Measurements from ENCODE around the gene CRADD.
"Not testable (repeated sequence)": the region's sequence is repeated elsewhere in the genome, so short reads cannot be mapped to it uniquely, and the experiment has no call there.

The CRADD gene

DNA sequence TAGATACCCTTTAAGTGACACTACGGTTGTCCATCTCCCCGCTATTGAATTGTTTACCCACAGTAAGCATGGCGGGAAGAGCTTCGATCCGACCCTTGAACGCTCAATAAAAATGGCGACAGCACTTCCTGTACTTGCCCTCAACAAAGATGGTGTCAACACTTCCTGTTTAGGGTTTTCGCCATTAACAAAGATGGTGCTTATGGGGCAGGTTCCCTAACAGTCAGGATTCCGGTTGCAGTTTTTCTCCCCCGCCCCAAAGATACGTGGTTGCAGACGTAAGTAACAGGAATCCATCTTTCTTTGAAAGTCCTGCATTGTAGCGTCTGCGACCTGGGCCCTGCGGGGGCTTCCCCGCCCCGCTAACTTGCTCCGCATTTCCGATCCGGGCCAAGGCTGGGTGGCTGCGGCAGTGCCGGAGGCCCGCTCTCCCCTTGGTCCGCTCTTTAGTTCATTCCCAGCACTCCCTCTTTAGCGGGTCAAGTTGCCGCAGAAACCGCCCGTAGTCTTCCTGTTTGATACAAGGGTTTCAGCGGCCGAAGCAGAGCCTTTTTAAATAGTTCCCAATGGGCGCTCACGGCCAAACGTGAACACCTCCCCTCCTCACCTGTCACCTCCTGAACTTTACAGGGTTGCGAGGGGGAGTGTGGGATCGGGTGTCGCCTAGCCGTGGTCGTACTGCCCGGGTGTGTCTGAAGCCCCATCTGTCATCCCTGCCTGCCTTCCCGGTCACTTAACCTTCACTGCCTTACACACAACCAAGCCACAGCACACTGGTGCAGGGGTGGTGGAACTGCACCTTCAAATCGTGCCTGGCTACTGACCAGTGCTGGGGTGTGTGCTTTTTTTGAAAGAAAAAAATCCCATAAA lies at the start of gene CRADD:
Gene CRADD (plus strand): TSS at position 181 of the 870 bp plus-strand sequence.
- peak; percentile 99 for DNase-seq

DNA sequence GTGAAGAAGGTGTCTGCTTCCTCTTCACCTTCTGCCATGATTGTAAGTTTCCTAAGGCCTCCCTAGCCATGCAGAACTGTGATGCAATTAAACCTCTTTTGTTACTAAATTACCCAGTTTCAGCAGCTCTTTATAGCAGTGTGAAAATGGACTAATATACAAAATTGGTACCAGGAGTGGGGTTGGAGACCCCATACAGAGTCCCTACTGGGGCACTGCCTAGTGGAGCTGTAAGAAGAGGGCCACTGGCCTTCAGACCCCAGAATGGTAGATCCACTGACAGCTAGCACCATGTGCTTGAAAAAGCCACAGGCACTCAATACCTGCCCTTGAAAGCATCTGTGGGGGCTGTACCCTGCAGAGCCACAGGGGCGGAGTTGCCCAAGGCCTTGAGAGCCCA lies 44.8 kb upstream of the CRADD start:
- no peak for DNase-seq

DNA sequence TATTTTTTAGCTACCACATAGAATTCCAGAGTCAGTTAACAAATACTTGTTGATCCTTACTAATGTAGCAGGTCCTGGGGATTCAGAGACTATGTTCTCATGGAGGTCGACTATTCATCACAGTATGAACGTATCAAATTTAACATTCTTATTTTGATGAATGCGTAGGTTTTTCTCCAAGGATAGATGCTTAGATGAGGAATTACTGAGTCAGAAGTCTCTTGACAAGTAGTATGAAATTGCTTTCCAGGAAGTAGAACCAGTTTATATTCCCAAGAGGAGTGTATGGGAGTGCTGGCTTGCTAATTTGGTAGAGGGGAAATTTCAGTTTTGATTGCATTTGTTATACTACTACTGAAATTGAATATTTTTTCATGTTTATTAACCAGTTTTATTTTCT lies 42.8 kb upstream of the CRADD start:
- no peak for DNase-seq

DNA sequence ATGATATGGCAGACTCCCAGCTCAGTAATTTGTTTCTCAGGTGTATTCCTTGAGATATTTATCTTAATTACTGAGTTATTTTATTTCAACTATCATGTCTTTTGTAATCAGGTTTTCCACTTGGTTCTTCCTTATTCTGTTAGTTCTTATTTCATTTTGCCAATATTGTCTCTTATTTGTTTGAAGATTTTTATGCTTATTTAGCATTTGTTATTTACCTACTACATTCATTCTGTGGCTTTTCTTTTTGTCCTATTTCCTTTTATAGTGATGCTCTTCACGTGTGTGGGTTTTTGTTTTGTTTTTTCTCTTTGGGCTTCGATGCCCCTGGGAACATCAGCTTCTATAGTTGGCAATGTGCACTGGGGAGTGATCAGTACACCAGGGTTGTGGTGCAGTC lies 40.5 kb upstream of the CRADD start:
- DNase-seq: no peak

DNA sequence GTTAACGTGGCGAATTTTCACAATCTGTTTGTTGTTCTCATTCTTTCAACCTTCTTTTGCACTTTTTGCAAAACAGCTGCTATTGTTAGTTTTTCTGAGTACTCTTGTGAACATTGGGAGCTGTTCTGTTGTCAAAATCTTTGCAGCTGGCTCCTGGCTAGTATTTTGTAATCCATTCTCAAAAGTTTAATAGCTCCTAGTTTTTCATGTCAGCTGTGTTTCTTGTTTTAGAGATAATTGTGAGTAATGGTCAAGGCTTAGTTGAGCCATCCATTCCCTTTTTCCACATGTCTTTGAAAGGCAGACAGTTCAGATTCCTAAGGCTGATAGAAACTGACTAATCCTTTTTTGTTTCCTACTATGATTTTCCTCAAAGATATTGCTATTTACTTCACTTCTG lies 39.1 kb upstream of the CRADD start:
- no peak for DNase-seq

DNA sequence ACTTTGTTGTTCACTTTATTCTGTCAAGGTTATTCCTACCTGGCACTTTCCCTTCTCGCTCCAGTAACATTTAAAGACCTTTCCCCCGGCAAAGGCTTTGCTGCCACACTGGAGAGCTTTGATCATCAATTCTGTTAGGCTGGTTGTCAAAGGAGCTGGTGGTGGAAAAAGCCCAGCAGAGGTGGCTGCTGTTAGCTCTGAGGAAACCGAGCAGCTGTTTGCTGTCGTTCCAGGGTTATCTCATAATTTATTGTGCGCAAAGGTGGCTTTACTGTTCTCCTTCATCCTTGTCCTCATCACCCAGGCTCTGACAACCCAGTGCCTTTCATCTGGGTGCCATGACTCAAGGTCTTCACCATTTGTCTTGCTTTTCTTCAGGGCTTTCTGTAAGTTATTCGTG lies 38.2 kb upstream of the CRADD start:
- DNase-seq: no peak

DNA sequence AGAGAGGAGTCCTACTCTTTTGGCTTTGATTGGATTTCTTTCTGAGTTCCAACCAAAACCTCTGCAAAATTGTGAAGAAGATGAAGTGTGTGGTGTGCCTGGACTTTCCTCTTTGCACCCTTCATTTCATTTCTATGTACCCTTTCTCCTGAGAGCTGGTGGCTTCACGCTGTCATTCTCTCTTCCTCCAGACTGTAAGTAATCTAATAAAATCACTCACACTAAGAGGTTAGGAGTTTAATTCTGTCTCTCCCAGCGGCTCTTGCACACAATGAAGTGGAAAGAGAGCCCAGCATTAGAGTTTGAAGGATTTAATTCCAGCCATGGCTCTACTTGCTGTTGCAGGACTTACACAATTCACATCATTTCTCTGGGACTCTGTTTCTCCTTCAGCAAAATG lies 37.8 kb upstream of the CRADD start:
- DNase-seq: no peak

DNA sequence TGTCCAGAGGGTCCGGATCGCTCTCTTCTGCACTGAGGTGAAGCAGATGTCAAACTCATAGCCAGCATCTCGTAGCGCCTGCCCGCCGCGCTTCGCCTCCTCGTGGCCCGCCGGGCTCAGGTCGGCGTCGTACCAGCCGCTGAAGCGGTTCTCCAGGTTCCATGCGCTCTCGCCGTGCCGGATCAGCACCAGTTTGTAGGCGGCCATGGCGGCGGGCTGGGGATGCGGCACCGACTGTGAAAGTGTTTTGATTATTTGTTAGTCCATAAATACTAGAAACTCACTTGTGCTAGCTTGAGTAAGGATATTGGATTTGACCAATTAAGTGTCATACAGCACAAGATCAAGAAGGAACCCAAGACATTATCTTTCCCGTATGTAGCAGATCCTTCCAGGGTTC lies 35.8 kb upstream of the CRADD start:
- not testable (repeated sequence) for DNase-seq

DNA sequence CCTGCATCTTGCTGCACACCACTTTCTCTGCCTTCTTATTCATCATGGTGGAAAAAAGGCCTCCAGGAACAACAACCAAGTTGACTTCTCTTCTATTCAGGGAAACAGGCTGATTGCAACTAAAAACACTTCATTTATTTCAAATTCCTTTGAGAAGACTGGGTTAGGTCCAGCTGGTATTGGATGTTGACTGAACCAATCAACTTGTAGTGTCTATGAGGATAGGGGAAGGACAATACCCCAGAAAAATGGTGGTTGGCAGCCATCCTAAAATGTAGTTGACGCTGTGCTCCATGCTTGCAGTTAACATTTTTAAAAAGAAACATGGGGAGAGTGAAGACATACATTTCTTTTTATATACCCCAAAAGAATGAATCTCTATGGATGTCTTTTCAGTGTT lies 34.4 kb upstream of the CRADD start:
- DNase-seq: no peak

DNA sequence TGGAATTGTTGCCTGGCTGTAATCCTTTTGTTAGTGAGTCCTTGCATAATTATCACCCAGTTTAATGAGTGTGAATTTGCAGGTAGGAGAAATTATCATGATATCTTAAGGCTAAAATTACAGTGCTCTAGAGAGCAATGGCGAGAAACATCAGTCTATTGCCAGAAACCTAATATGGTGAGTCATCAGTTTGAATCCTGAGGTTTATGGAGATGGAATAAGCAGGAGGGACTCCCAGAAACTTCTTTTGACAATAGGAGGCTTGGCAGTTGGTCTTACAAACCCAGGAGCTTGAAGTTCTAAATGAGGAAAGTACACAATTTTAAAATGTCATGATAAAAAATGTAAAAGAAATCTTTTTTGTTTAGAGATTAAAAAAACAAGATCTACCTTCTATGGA lies 31.5 kb upstream of the CRADD start:
- DNase-seq: no peak

DNA sequence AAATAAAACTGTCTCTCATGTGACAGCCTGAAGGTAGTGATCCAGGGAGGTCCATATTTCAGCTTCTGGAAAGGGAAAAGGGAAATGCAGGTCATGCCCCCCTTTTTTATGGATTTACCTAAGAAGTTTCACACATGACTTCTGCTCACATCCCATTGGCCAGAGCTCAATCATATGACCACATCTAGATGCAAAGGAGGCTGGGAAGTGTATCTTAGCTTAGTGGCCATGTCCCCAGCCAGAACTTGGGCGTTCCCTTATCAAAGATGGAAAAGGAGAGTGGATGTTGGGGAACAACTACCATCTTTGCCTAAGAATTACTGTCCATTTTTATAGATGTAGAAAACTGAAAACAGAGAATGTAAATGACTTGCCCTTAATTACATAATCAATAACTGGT lies 26.5 kb upstream of the CRADD start:
- DNase-seq: no peak

DNA sequence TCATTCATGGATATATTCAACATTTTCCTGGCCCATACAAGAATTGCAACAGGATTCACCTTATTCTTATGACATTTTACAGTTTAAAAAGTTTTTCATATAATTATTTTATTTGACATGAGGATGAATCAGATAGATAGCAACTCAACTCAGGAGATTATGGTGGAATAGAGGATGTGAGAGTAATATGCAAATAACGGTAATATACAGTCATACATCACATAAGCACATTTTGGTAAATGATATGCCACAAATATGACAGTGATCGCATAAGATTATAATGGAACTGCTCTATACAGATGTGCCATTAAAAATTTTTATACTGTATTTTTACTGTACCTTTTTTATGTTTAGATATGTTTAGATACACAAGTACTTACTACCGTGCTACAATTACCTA lies 24.1 kb upstream of the CRADD start:
- DNase-seq: no peak

DNA sequence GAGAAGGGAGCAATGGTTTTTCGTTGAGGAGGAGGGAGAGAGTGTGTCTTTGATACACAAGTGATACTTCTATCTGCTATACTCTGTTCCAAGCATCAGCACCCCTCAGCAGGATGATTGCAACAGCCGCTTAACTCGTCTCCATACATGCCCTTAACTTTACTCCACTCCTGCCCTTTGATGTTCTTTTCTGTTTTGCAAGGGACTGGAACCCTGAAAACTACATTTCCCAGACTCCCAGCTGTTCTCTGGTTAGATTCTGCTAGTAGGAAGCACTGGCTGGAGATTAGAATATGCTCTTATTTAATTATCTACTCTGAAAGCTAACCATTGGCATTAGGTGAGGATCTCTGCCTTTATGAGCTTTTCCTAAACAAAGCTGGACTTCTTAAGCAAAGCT lies 23.5 kb upstream of the CRADD start:
- DNase-seq: no peak

DNA sequence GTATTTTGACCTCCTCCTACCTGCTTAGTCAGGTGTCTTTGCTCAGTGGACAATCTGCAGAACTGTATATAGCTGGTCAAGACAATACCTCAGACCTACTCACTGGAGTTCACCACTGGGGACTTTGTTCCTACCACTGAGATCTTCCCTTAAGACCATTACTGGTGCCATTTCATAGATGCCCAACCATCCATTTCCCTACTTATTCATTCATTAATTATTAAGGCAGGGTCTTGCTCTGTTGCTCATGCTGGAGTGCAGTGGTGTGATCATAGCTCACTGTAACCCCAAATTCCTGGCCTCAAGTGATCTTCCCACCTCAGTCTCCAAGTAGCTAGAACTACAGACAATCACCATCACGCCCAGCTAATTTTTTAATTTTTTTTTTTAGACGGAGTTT lies 22.8 kb upstream of the CRADD start:
- no peak for DNase-seq

DNA sequence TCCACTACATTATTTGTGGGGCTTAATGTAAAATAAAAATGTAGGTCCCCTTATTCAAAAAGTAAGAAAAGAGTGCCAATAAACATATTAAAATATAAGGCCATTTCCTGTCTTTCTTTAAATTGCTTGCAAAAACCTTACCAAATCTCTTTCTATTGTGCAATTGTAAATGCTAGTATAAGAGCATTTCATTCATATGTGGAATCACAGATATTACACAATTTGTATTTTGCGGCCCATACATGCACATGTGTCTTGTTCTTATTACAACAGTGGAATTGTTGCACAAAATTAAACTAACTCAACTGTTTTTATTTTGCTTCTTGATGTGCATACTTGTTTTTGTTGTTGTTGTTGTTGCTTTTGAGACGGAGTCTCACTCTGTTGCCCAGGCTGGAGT lies 20.1 kb upstream of the CRADD start:
- DNase-seq: no peak

DNA sequence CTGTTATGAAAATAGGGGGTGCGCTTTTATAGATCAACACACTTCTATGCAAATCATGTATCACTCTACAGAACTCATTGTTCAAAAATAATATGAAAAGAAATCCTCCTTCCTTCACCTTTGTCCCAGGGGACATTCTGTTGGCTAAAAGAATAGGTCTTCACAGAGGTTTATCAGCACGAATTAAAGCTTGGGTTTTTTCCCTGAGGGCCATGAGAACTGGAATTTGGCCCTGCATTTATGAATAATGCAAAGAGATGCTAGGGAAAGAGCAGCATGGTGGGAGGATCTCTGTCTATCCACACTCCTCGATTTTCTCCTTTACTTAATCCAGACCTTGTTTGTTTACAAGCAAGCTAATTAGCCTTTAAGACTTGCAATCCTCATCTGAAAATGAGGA lies 16.2 kb upstream of the CRADD start:
- DNase-seq: no peak

DNA sequence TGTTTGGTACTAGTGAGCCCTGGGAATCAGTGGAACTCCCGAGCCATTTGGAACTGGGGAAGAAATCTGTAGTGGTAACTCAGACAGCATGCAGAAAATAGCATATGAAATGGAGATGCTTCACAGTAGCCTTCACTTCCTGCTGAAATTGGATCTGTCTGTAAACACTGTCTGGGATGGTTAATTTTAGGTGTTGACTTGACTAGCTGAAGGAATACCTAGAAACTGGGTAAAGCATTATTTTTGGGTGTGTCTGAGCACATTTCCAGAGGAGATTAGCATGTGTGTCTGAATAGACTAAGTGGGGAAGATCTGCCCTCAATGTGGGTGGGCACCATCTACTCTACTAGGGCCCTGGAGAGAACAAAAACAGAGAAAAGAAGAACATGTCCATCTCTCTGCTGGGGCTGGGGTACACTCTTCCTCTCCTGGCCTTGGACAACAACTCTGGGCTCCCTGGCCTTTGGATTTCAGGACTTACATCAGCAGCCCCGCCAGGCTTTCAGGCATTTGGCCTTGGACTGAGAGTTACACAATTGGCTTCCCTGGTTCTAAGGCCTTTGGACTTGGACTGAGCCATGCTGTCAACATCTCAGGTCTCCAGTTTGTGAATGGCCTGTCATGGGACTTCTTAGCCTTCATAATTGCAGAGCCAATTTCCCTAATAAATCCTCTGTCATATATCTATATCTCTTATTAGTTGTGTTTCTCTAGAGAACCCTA lies 14.0 kb upstream of the CRADD start:
- DNase-seq: no peak

DNA sequence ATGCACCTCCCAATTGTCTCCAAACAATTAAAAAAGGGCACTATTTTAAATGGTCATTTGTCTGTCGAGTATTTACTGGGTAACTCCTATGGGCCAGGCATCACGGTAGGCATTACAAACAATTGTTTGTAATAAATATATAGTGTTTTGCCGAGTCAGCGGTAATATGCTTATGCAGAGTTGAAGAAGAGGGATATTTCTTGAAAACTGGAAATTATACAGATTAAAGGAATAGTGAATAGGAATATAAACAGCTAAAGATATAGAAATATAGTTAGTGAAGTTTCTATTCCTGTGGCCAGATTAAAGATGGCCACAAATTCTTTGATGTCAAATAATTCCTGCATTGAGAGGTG lies 13.5 kb upstream of the CRADD start:
- no peak for DNase-seq

DNA sequence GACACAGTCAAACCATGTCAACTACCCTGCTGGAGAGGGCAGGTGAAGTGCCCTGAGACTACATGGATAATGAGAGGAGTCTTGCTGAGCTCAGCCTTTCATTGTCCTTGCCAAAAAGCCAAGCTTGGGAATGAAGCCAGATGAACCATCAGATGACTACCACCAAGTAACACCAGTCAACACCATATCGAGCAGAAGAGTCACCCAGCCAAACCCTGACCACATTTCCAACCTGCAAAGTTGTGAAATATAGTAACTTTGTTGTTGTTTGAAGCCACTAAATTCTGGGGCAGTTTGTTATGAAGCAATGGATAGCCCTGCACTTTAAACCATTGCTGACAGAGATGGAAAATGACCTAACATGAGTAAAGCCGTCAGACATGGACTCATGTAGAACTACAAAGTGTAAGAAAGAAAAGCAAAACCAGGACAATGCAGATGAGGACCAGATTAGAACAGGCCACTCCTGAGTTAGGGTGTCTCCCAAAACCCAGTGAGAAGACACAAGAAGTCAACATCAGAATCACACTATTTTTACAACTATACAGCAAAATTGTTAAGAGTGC lies 12.5 kb upstream of the CRADD start:
- no peak for DNase-seq

DNA sequence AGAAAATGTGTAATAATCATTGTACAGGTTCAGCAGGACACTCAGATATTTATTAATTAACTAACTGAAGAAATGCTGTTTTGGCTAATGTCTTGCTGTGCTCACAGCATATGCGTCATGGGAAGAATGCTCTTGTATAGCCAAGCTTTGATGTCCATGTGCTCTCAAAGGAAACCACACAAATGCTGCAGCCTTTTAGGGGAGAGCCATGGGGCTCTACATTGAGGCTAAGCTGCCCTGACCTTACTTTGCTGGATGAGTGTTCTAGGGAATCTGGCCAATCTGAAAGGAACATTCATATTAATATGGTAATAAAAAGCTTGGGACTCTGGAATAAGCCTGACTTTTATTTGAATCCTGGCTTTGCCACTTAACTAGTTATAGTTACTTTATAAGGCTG lies 9.5 kb upstream of the CRADD start:
- DNase-seq: no peak

DNA sequence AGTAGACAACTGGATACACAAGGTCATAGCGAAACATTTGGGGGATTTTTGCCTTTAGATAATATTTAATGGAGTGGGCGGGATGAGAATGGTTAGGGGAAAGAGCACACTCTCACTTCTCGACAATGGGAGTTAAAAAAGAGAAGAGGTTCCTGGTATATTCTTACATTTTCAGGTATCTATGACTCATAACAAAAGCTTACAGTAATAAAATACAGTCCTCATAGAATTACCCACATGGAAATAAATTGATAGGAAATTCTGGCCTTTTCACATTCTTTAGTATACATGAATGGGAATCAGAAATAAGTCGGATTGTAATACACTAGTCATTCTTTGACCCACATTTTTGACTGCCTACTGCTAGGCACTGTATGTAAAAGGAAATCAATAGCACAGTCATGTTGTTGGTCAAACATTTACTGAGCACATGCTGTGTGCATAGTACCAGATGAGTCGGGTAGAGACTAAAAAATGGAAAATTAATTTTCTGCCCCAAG lies 8.2 kb upstream of the CRADD start:
- no peak for DNase-seq

DNA sequence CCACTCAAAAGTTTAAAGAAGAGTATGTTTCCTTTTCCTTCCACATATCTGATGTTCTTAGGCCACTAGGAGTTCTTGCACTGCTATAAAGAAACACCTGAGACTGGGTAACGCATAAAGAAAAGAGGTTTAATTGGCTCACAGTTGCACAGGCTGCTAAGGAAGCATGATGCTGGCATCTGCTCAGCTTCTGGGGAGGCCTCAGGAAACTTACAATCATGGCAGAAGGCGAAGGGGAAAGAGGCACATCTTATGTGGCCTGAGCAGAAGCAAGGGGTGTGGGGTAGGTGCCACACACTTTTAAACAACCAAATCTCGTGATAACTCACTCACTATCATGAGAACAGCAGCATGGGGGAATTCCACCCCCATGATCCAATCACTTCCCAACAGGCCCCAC lies 7.7 kb upstream of the CRADD start:
- no peak for DNase-seq

DNA sequence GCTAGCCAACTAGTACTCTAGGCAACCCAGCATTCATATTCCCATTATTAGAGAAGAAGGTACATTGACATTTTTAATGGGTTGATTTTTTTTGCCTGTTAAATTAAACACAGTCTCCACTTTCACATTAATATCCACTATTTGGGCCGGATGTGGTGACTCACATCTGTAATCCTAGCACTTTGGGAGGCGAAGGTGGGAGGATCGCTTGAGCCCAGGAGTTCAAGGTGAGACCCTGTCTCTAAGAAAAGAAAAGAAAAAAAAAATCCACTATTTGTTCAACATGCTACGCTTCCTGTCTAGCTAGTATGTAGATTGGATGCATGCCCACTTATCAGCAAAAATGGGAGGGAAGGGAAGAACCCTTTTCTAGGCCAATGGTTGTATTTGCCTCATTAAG lies 7.1 kb upstream of the CRADD start:
- no peak for DNase-seq

DNA sequence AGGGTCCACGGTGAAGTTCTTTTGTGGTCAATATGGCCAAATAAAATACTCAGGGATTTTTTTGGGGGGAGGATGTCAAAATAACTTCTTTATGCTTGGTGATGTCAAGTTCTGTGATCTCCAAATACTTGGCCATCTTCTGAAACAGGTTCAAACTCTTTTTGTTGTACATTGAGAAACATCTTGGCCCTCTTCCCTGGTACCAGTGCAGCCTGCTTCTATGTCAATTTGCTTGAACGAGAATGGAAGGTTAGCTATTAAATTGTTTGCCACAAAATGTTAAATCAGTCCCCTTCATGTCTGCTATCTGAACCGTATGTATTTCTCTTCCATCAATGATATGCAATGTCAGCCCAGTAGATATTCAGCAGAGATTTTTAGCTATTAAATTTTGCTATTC lies 6.1 kb upstream of the CRADD start:
- DNase-seq: no peak
